Retinal pigment epithelial cell (primary cell): ENCODE results near the gene IFT172.
"Not testable (repeated sequence)": the region's sequence is repeated elsewhere in the genome, so short reads cannot be mapped to it uniquely, and the experiment has no call there.

Experiments used
- DNase-seq: peaks from one replicate; pipeline ENCODE4 v3.0.0-alpha.2; 2010; ENCODE audit warnings: low read depth
- H3K4me3 ChIP-seq: 2 replicates; pipeline ENCODE4 v1.5.1; 2011; ENCODE audit warnings: mild to moderate bottlenecking, low read length, control low read depth, moderate library complexity
- CTCF ChIP-seq: conservative IDR thresholded peaks from 2 replicates; pipeline ENCODE4 v1.5.1; 2011; ENCODE audit warnings: low read depth, low read length, control low read depth, inconsistent platforms

The IFT172 gene

GRCh38 chr2:27428213-27428977 lies 61.1 kb downstream of the IFT172 start, which contains the start of gene NRBP1:
Gene NRBP1, plus strand, starts transcription at chr2:27428631. Its CDS starts 4,643 bp downstream, at chr2:27433274.
- peak; percentile 5 for TF ChIP-seq CTCF
- peak; percentile 54 for DNase-seq
- peak within 1 kb of the TSS; percentile 90 for H3K4me3 ChIP-seq

- H3K4me3 ChIP-seq: peak overlapping the region; percentile 90
- no peak for TF ChIP-seq CTCF
- no peak for DNase-seq
Observed at GRCh38 chr2:27427863-27428212, 61.7 kb downstream of the IFT172 start.

GRCh38 chr2:27425039-27425438 lies 64.5 kb downstream of the IFT172 start:
- not testable (repeated sequence) for H3K4me3 ChIP-seq, DNase-seq

- no peak for DNase-seq
- no peak overlapping the region for H3K4me3 ChIP-seq
- no peak for TF ChIP-seq CTCF
Observed at GRCh38 chr2:27422958-27423357, 66.6 kb downstream of the IFT172 start.

GRCh38 chr2:27421660-27422250 lies 67.8 kb downstream of the IFT172 start:
- H3K4me3 ChIP-seq: no peak overlapping the region
- TF ChIP-seq CTCF: no peak
- no peak for DNase-seq

GRCh38 chr2:27420996-27421395 lies 68.5 kb downstream of the IFT172 start:
- no peak for TF ChIP-seq CTCF
- no peak overlapping the region for H3K4me3 ChIP-seq
- DNase-seq: no peak

- TF ChIP-seq CTCF: no peak
- no peak for DNase-seq
- no peak overlapping the region for H3K4me3 ChIP-seq
Observed at GRCh38 chr2:27416151-27416550, 73.4 kb downstream of the IFT172 start.
